Coronary artery (tissue), 2 donors: ENCODE measurements around the gene RAB40C.

Experiments used
- DNase-seq: peaks from one replicate; pipeline ENCODE4 v3.0.0-alpha.2; 2017; ENCODE audit warnings: low spot score
- H3K27ac ChIP-seq, 2 donors: fragments of 200-600 bp; sonication (generic); one replicate each; pipeline ENCODE4 v1.5.1; 2016 to 2019
- H3K4me3 ChIP-seq: fragments of 200-600 bp; sonication (generic); 2 replicates; pipeline ENCODE4 v1.5.1; 2016; ENCODE audit warnings: mild to moderate bottlenecking, moderate library complexity
- CTCF ChIP-seq: fragments of 200-600 bp; sonication (generic); IDR thresholded peaks from one replicate; pipeline ENCODE4 v1.5.1; 2019; ENCODE audit warnings: antibody characterized with exemption

The RAB40C gene

GRCh38 chr16:622920-623280 is 33.0 kb downstream of the RAB40C start:
- no peak for DNase-seq
- TF ChIP-seq CTCF, result no peak
- no peak overlapping the region for H3K27ac ChIP-seq
- no peak overlapping the region for H3K4me3 ChIP-seq

DNA sequence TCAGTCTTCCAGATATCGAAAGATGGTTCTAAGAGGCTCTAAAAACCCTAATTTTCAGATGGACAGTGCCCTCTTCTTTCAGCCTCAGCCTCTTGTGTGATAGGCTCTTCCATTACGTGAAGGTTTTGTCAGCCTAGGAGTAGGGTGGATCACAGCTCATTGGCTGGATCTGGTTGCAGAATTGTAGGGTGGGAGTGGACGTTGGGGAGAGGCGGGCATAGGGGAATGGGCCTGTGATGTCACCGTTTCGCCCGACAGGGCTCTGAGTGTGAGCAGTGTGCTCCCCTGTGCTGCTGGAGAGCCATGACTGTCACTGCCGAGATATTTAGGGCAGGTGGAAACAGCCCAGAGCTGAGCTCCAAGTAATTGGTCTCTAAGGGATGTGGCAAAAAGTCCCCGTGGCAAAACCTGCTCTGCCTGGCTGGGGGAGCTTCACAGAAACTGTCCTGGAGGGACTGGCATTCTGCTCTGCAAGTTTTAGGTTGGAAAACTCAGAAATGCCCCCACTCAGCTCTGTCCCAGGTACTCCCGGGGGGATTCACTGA is 34.7 kb downstream of the RAB40C start:
- DNase-seq, result no peak
- TF ChIP-seq CTCF, result no peak

DNA sequence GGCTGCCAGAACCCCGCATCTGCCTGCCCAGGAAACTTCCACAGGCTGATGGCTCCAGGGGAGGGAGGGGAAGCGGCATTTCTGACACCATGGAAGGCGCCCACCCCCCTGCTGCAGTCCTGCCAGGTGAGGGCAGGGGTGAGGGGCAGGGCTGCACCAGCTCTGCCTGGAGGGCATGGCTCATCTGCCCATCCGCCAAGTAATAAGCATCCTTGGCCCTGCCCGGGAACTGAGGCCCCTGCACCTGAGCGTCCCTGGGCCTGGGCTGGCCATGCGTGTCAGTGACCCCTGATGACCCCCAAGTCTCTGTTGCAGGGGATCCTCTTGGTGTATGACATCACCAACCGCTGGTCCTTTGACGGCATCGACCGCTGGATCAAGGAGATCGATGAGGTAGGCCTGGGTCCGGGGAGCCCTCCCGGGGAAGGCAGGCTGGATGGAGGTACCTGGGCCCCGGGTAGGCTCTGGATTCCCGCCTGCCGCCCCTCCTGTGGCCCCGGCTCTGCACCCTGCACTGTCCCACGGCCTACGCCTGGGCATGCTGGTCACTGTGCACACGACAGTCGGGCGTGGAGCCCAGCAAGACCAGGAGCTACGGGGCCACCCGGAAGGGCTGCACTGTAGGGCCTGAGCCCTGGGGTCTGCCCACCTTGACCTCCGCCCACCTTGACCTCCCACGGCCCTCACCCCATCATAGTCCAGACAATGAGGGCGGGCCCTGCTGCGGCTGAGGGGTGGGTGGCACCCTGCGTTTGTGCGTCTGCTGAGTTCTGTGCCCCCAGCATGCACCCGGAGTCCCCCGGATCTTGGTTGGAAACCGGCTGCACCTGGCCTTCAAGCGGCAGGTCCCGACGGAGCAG is 35.5 kb downstream of the RAB40C start:
- no peak for DNase-seq
- no peak overlapping the region for H3K27ac ChIP-seq
- H3K4me3 ChIP-seq, result no peak overlapping the region
- TF ChIP-seq CTCF, result no peak

More for the DNA sequence above, 34.7 kb downstream of the RAB40C start:
- H3K27ac ChIP-seq, result no peak overlapping the region
- no peak overlapping the region for H3K4me3 ChIP-seq

DNA sequence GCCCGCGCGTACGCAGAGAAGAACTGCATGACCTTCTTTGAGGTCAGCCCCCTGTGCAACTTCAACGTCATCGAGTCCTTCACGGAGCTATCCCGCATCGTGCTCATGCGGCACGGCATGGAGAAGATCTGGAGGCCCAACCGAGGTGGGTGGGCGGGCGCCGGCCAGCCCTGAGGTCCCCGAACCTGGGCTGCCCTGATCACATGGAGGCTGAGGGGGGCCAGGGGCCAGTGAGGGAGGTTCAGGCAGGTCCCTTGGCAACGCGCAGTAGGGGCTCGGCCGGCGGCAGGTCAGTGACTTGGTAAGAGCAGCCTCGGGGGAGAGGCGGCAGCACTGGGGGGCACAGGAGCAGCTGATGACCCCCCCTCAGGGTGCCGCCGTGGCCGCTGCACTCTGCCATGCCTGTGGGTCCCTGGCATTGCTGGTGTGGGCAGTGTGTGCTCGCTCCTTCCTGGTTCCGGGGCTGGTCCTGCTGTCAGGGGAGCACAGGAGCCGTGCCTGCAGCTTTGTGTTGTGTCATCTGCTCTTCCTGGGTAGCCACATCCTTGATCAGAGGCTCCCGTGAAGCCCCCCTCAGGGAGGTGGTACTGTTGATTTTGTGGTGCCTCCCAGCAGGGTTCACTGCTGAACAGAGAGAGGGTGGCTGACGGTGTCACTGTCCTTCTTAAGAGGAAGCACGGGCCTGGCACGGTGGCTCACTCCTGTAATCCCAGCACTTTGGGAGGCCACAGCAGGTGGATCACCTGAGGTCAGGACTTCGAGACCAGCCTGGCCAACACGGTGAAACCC is 36.3 kb downstream of the RAB40C start:
- no peak for TF ChIP-seq CTCF
- Histone ChIP-seq H3K27ac (no peak overlapping the region), H3K4me3 (no peak overlapping the region)
- DNase-seq, result no peak

GRCh38 chr16:626787-627453 is 37.1 kb downstream of the RAB40C start:
- Histone ChIP-seq H3K4me3 (no peak overlapping the region), H3K27ac (no peak overlapping the region)
- DNase-seq, result no peak
- no peak for TF ChIP-seq CTCF

GRCh38 chr16:627454-628239 is 37.8 kb downstream of the RAB40C start:
- no peak overlapping the region for H3K27ac ChIP-seq
- no peak for TF ChIP-seq CTCF
- DNase-seq, result no peak
- no peak overlapping the region for H3K4me3 ChIP-seq
